Glutamatergic neuron (in vitro differentiated cells): ENCODE data around the gene ETV2. TPM values are rescaled to one million over a fixed set of nuclear protein-coding genes. Genes with fewer than 3 reads are reported as not detected.
"Not testable (repeated sequence)": the region's sequence is repeated elsewhere in the genome, so short reads cannot be mapped to it uniquely, and the experiment has no call there.

Experiments
- DNase-seq: peaks from one replicate; pipeline ENCODE4 v3.0.0; 2022
- H3K27ac Mint-ChIP-seq: one replicate; pipeline ENCODE4 v1.8.0; 2020; ENCODE audit warnings: mild to moderate bottlenecking, mixed read lengths, inconsistent platforms; ENCODE audit not compliant: unreplicated experiment
- H3K27me3 Mint-ChIP-seq: one replicate; pipeline ENCODE4 v1.8.0; 2020; ENCODE audit warnings: mild to moderate bottlenecking, moderate library complexity, mixed read lengths, inconsistent platforms; ENCODE audit not compliant: unreplicated experiment
- H3K36me3 Mint-ChIP-seq: one replicate; pipeline ENCODE4 v1.8.0; 2020; ENCODE audit warnings: mild to moderate bottlenecking, mixed read lengths, inconsistent platforms; ENCODE audit not compliant: unreplicated experiment
- H3K4me1 Mint-ChIP-seq: one replicate; pipeline ENCODE4 v1.8.0; 2020; ENCODE audit warnings: mild to moderate bottlenecking, low read depth, mixed read lengths, inconsistent platforms; ENCODE audit not compliant: unreplicated experiment
- H3K4me3 Mint-ChIP-seq: one replicate; pipeline ENCODE4 v1.8.0; 2020; ENCODE audit warnings: mild to moderate bottlenecking, mixed read lengths, inconsistent platforms; ENCODE audit not compliant: unreplicated experiment
- H3K9me3 Mint-ChIP-seq: one replicate; pipeline ENCODE4 v1.8.0; 2020; ENCODE audit warnings: mild to moderate bottlenecking, moderate library complexity, mixed read lengths, inconsistent platforms; ENCODE audit not compliant: unreplicated experiment
- CTCF ChIP-seq: fragments of 200-600 bp; sonication (generic); IDR thresholded peaks from one replicate; pipeline ENCODE4 v1.5.0; 2021; ENCODE audit not compliant: partially characterized antibody, unreplicated experiment
- total RNA-seq: library from RNA; stranded (reverse); fragmentation: NEBNext Ultra II Directional; extraction: Animal tissue kit (Norgen Biotek cat#: 25700); gene quantifications from one replicate; pipeline ENCODE4 v1.2.1, GENCODE V29; 2021; ENCODE audit not compliant: unreplicated experiment

Gene ETV2
- total RNA-seq, 1 donor from 2014 or later = 1.3 TPM

GRCh38 chr19:35648017-35648961 lies 6.7 kb downstream of the ETV2 start, which contains the start of gene COX6B1:
Gene COX6B1 (plus strand): TSS chr19:35648323. CDS start chr19:35651244, 2,921 bp downstream.
- Mint-ChIP-seq H3K4me3 (peak within 1 kb of the TSS; percentile 98), H3K4me1 (no peaks in the 10 kb centered on the region), H3K9me3 (peaks cover 2% of the 10 kb centered on the region), H3K27ac (peak within 1 kb of the TSS; percentile 84), H3K36me3 (no peaks in the 10 kb centered on the region), H3K27me3 (peaks cover 3% of the 10 kb centered on the region)
- DNase-seq = peak; percentile 85
- no peak for TF ChIP-seq CTCF

- Mint-ChIP-seq H3K36me3 (no peaks in the 10 kb centered on the region), H3K27me3 (peaks cover 2% of the 10 kb centered on the region), H3K27ac (no peak overlapping the region), H3K4me1 (no peaks in the 10 kb centered on the region), H3K9me3 (peaks cover 3% of the 10 kb centered on the region), H3K4me3 (no peak overlapping the region)
- DNase-seq = no peak
- no peak for TF ChIP-seq CTCF
Measured at GRCh38 chr19:35650581-35650980, 9.0 kb downstream of the ETV2 start.

- H3K27me3 Mint-ChIP-seq, H3K36me3 Mint-ChIP-seq, H3K4me3 Mint-ChIP-seq, H3K27ac Mint-ChIP-seq, H3K4me1 Mint-ChIP-seq, DNase-seq, H3K9me3 Mint-ChIP-seq: not testable (repeated sequence)
Measured at GRCh38 chr19:35654828-35655227, 13.3 kb downstream of the ETV2 start.

- Mint-ChIP-seq H3K4me3 (no peak overlapping the region), H3K36me3 (peaks cover 3% of the 10 kb centered on the region), H3K27me3 (no peaks in the 10 kb centered on the region), H3K27ac (no peak overlapping the region), H3K9me3 (peaks cover 2% of the 10 kb centered on the region), H3K4me1 (no peaks in the 10 kb centered on the region)
- no peak for TF ChIP-seq CTCF
- no peak for DNase-seq
Measured at GRCh38 chr19:35655600-35655999, 14.1 kb downstream of the ETV2 start.

GRCh38 chr19:35656700-35657099 lies 15.2 kb downstream of the ETV2 start:
- no peak for TF ChIP-seq CTCF
- H3K4me1 Mint-ChIP-seq = no peaks in the 10 kb centered on the region
- no peak overlapping the region for H3K27ac Mint-ChIP-seq
- no peak overlapping the region for H3K4me3 Mint-ChIP-seq
- no peak for DNase-seq
- peaks cover 2% of the 10 kb centered on the region for H3K9me3 Mint-ChIP-seq
- no peaks in the 10 kb centered on the region for H3K27me3 Mint-ChIP-seq
- peaks cover 3% of the 10 kb centered on the region for H3K36me3 Mint-ChIP-seq
